Left lung (tissue), 10 donors: Measurements from ENCODE around the gene LINC01488. TPM values are rescaled to one million over a fixed set of nuclear protein-coding genes. Genes with fewer than 3 reads are reported as not detected.
A peak's percentile ranks its signal among the peaks of the same experiment; 100 is the strongest.

Experiments
- ATAC-seq: fragments of 200-7000 bp; cut with Tn5 transposase; one replicate; pipeline ENCODE4 v1.9.1; 2020; ENCODE audit warnings: moderate library complexity
- DNase-seq, 4 donors: peaks; one replicate each; pipeline ENCODE4 v3.0.0-alpha.2; 2013 to 2020
- H3K27ac ChIP-seq, 2 donors: fragments of 200-600 bp; sonication (generic) in 1 of 2; one replicate each; pipeline versions ENCODE4 v1.5.0 to v1.8.0; 2020 to 2021
- H3K27me3 ChIP-seq, 2 donors: fragments of 200-600 bp; sonication (generic) in 1 of 2; one replicate each; pipeline versions ENCODE4 v1.5.0 to v1.8.0; 2020 to 2021
- H3K36me3 ChIP-seq, 2 donors: fragments of 200-600 bp; sonication (generic) in 1 of 2; one replicate each; pipeline versions ENCODE4 v1.5.0 to v1.8.0; 2020 to 2021
- H3K4me1 ChIP-seq, 2 donors: fragments of 200-600 bp; one replicate each; pipeline ENCODE4 v1.8.0; 2021
- H3K4me3 ChIP-seq, 2 donors: fragments of 200-600 bp; sonication (generic) in 1 of 2; one replicate each; pipeline versions ENCODE4 v1.5.0 to v1.8.0; 2020 to 2021; ENCODE audit warnings: mild to moderate bottlenecking in 1 of 2
- H3K9me3 ChIP-seq, 2 donors: fragments of 200-600 bp; sonication (generic) in 1 of 2; one replicate each; pipeline versions ENCODE4 v1.5.0 to v1.8.0; 2020 to 2021
- intact Hi-C, 2 donors: fragments of 100-400 bp; cut with DNase I; formaldehyde crosslinking; loops; one replicate each; pipeline versions ENCODE4 v1.11.2 to v1.14.2; 2022
- polyA plus RNA-seq, 6 donors: library from polyadenylated mRNA; unstranded; fragments of 120-200 nt; gene quantifications; one replicate each; pipeline ENCODE4 v1.2.1, GENCODE V29; 2013; ENCODE audit not compliant: insufficient read length in 6 of 6
- total RNA-seq, 2 donors: library from RNA; stranded (reverse); fragmentation: NEBNext Ultra II Directional; extraction: Animal tissue kit (Norgen Biotek cat#: 25700); gene quantifications; one replicate each; pipeline ENCODE4 v1.2.1, GENCODE V29; 2021
- TF ChIP-seq, protein P1 (sequence below), 2 donors: fragments of 200-600 bp; sonication (generic) in 1 of 2; IDR thresholded peaks; one replicate each; pipeline versions ENCODE4 v1.5.0 to v1.8.0; 2021; ENCODE audit warnings: antibody characterized with exemption in 2 of 2
- donor health status: DM: no; HTN: yes; CAD: no.
- donor health status: DM: no; HTN: no; CAD: no.

LINC01488 gene
- total and polyA plus RNA-seq, 8 donors, result 0.04 to 0.12 (median 0.07) TPM; not detected in 2

DNA sequence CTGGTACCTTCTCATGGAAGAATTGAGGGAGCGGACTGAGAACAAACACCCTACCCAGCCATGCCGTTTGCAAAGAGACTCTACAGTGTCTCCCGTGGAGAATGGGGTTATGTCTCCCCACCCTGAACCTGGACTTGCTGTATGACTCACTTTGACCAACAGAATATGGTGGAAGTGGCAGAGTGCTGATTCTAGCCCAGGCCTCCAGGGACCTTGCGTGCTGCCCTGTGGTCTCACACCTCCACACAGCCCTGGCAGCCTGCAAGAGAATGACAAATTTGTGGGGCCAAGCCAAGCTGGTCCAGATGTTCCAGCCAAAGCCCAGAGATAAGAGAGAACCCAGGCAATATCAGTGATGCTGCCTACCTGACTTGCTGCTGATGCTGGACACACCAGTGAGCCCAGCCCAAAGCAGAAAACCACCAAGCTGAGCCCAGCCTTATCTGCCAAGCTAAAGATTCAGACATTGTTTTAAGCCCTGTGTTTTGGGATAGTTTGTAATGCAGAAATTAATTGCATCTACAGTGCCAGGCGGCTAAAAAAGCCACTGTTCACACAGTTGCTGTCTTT, 8.1 kb upstream of the LINC01488 start:
- intact Hi-C loops, result no loop called here
- Histone ChIP-seq H3K9me3 (peaks cover 0 to 8% of the 10 kb centered on the region in 2 donors), H3K4me1 (no peaks in the 10 kb centered on the region), H3K36me3 (no peaks in the 10 kb centered on the region), H3K4me3 (no peak overlapping the region), H3K27ac (no peak overlapping the region), H3K27me3 (peaks cover 0 to 12% of the 10 kb centered on the region in 2 donors)
- TF ChIP-seq, protein P1, sequence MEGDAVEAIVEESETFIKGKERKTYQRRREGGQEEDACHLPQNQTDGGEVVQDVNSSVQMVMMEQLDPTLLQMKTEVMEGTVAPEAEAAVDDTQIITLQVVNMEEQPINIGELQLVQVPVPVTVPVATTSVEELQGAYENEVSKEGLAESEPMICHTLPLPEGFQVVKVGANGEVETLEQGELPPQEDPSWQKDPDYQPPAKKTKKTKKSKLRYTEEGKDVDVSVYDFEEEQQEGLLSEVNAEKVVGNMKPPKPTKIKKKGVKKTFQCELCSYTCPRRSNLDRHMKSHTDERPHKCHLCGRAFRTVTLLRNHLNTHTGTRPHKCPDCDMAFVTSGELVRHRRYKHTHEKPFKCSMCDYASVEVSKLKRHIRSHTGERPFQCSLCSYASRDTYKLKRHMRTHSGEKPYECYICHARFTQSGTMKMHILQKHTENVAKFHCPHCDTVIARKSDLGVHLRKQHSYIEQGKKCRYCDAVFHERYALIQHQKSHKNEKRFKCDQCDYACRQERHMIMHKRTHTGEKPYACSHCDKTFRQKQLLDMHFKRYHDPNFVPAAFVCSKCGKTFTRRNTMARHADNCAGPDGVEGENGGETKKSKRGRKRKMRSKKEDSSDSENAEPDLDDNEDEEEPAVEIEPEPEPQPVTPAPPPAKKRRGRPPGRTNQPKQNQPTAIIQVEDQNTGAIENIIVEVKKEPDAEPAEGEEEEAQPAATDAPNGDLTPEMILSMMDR (IDR thresholded peaks at IDR 0.05), result no peak
- ATAC-seq (no peak), DNase-seq (peak in 1 of 4 donors; percentile 18)

DNA sequence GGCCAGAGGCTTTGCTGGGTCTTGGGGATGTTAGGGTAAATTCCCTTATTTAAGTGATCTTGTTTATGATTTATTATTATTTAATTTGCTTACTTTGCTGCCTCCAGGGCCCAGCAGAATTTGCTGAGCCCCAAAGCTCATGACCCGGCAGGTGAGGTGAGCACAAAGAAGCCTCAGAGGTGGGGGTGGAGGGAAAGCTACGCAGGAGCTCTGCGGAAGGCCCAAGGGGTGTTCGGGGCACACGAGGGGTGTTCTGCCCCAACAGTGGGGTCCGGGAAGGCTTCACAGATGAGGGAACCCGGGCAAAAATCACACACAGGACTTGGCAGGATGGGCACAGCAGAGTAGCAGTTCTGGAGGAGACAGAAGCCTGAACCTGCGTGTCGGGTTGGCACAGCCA, 6.7 kb upstream of the LINC01488 start:
- Histone ChIP-seq H3K27me3 (peaks cover 0 to 12% of the 10 kb centered on the region in 2 donors), H3K27ac (no peak overlapping the region), H3K4me3 (no peak overlapping the region), H3K4me1 (no peaks in the 10 kb centered on the region), H3K9me3 (peaks cover 0 to 8% of the 10 kb centered on the region in 2 donors), H3K36me3 (no peaks in the 10 kb centered on the region)
- DNase-seq, result no peak
- TF ChIP-seq, protein P1 (IDR thresholded peaks at IDR 0.05), result no peak
- intact Hi-C loops, result no loop called here
- no peak for ATAC-seq

DNA sequence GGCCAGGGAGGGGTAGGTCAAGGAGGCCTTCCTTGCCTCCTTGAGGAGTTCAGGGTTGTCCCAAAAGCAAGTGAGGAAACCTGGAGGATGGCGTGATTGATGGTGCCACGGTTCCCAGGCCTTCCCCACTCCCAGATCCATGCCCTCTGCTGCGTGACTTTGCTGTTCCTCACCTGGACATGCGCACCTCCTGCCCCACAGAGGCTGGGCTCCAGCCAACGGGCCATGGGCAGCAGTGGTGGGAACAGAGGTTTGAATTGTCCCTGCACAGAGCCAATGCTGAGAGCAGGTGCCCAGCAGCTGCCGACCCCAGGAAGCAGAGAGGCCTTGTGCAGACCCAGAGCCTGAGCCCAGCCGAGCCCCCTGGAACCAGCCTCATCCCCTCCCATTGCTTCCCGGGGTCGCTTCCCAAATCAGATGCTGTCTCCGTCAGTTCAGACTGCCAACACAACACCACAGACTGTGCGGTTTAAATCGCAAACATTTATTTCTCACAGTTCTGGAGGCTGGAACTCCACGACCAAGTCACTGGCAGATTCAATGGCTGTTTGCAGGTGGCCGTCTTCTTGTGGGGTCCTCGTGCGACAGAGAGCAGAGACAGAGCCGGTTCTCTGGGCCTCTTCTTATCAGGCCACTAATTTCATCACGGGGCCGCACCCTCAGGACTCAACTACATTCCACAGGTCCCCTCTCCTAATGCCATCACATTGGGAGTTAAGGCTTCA, 6.2 kb upstream of the LINC01488 start:
- Histone ChIP-seq H3K4me1 (no peaks in the 10 kb centered on the region), H3K4me3 (no peak overlapping the region), H3K9me3 (peaks cover 0 to 8% of the 10 kb centered on the region in 2 donors), H3K27ac (no peak overlapping the region), H3K36me3 (no peaks in the 10 kb centered on the region), H3K27me3 (peaks cover 0 to 12% of the 10 kb centered on the region in 2 donors)
- TF ChIP-seq, protein P1 (IDR thresholded peaks at IDR 0.05), result no peak
- DNase-seq, result peak in 1 of 4 donors; percentile 66
- ATAC-seq, result no peak
- intact Hi-C loops, result no loop called here

DNA sequence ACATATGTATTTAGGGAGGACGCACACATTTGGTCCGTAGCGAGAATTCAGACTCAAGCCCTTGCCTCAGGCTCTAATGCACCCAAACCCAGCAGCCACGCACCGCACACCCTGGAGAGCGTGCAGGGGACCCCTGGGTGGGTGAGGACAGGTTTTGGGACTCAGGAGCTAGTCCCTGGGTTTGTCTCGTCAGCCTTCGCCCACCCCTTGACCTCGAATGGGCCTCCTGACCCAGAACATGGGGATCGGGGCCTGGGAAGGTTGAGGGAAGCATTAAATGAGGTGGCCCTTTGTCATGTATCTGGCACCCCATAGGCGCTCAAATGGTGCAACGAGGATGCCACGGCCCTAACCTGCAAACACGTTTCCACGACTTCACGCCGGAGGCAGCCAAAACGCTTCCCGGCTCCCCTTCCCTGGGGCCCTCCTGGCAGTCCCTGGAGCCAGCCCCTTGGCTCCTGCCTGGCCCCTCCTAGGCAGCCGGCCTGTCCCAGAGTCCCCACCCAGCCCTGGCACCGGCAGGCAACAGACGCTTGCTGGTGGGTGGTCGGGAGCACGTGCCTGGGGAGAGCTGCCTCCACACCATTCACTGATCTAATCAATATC, 5.5 kb upstream of the LINC01488 start:
- TF ChIP-seq, protein P1 (IDR thresholded peaks at IDR 0.05), result no peak
- Histone ChIP-seq H3K4me1 (peaks cover 0 to 6% of the 10 kb centered on the region in 2 donors), H3K27ac (no peak overlapping the region), H3K4me3 (no peak overlapping the region), H3K36me3 (no peaks in the 10 kb centered on the region), H3K9me3 (peaks cover 0 to 8% of the 10 kb centered on the region in 2 donors), H3K27me3 (peaks cover 0 to 12% of the 10 kb centered on the region in 2 donors)
- DNase-seq (peak in 1 of 4 donors; percentile 63), ATAC-seq (no peak)
- intact Hi-C loops, result no loop called here

DNA sequence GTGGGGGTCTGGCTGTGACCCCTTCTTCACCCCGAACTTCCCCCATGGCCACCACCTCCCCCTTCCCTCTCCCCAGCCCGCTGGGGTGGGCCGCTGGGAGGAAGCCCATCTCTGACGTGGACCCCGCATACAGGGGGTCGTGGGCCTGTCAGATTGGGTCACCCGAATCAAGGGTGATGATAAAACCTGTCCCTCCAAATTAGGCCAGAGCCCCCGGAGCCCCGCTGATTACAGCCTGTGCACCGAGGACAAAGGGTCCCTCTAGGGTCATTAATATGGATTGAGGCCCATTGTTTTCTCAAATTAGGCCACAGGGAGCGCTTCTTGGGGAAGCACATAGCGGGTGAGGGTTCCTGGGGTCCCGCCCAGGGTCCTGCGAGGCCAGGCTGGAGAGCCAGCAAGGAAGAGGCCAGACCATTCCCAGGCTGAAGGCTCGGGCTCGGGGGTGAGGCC, 4.9 kb upstream of the LINC01488 start:
- Histone ChIP-seq H3K27ac (no peak overlapping the region), H3K36me3 (no peaks in the 10 kb centered on the region), H3K4me3 (no peak overlapping the region), H3K27me3 (peaks cover 0 to 7% of the 10 kb centered on the region in 2 donors), H3K9me3 (peaks cover 0 to 8% of the 10 kb centered on the region in 2 donors), H3K4me1 (peaks cover 0 to 6% of the 10 kb centered on the region in 2 donors)
- DNase-seq, result peak in 1 of 4 donors; percentile 60
- TF ChIP-seq, protein P1 (IDR thresholded peaks at IDR 0.05), result no peak
- ATAC-seq, result no peak
- intact Hi-C loops, result no loop called here
